OCI-LY3 (cell line): ENCODE data around the gene TRIO.

Experiments
- H2AFZ ChIP-seq: fragments of 200-600, 300-600 bp; shearing (Covaris generic); 2 replicates; pipeline ENCODE4 v1.6.0; 2014; ENCODE audit warnings: antibody characterized with exemption, low read depth, low read length
- H3K27ac ChIP-seq: fragments of 200-600, 300-600 bp; sonication (generic); 2 replicates; pipeline ENCODE4 v1.5.1; 2014; ENCODE audit warnings: mild to moderate bottlenecking, low read length, moderate library complexity, mixed read lengths
- H3K27me3 ChIP-seq: fragments of 200-600, 300-600 bp; sonication (generic); 2 replicates; pipeline ENCODE4 v1.6.1; 2014; ENCODE audit warnings: low read depth, low read length, mixed read lengths
- H3K36me3 ChIP-seq: fragments of 200-600, 300-600 bp; sonication (generic); replicated peaks from 2 replicates; pipeline ENCODE3; 2014; ENCODE audit warnings: low read depth, low read length, mixed read lengths
- H3K4me1 ChIP-seq: fragments of 300-600, 200-600 bp; sonication (generic); 2 replicates; pipeline ENCODE4 v1.6.1; 2014; ENCODE audit warnings: low read length, mixed read lengths
- H3K4me2 ChIP-seq: fragments of 200-600, 300-600 bp; sonication (generic); 2 replicates; pipeline ENCODE4 v1.6.1; 2014; ENCODE audit warnings: low read length, mixed read lengths
- H3K4me3 ChIP-seq: fragments of 300-600, 200-600 bp; sonication (generic); 2 replicates; pipeline ENCODE4 v1.5.1; 2014; ENCODE audit warnings: antibody characterized with exemption, mild to moderate bottlenecking, low read length, moderate library complexity
- H3K79me2 ChIP-seq: fragments of 300-600, 200-600 bp; shearing (Covaris generic); 2 replicates; pipeline ENCODE4 v1.6.1; 2014; ENCODE audit warnings: mild to moderate bottlenecking, low read length, mixed read lengths
- H3K9ac ChIP-seq: fragments of 300-600, 200-600 bp; shearing (Covaris generic); 2 replicates; pipeline ENCODE4 v1.6.0; 2014; ENCODE audit warnings: mild to moderate bottlenecking, low read length, moderate library complexity
- H3K9me3 ChIP-seq: fragments of 200-600, 300-600 bp; shearing (Covaris generic); 2 replicates; pipeline ENCODE4 v1.6.1; 2014; ENCODE audit warnings: low read length, mixed read lengths; ENCODE audit not compliant: insufficient read depth
- H4K20me1 ChIP-seq: fragments of 200-600, 300-600 bp; sonication (generic); 2 replicates; pipeline ENCODE4 v1.6.1; 2016; ENCODE audit warnings: low read length, mixed read lengths; ENCODE audit not compliant: insufficient read depth
- CTCF ChIP-seq: fragments of 200-600, 300-600 bp; sonication (generic); IDR thresholded peaks from 2 replicates; pipeline ENCODE4 v1.5.1; 2014; ENCODE audit warnings: antibody characterized with exemption, low read length, low read depth
- EZH2phosphoT487 ChIP-seq: fragments of 200-600 bp; shearing (Covaris generic); IDR thresholded peaks from 2 replicates; pipeline ENCODE4 v1.6.1; 2018; ENCODE audit warnings: antibody characterized with exemption, mixed run types, low read depth

TRIO gene

GRCh38 chr5:14118551-14119320, 24.4 kb upstream of the TRIO start:
- Histone ChIP-seq H3K9me3 (no peaks in the 10 kb centered on the region), H3K27me3 (no peaks in the 10 kb centered on the region), H2AFZ (no peak overlapping the region), H3K36me3 (no peaks in the 10 kb centered on the region), H3K4me3 (no peak overlapping the region), H3K4me1 (no peaks in the 10 kb centered on the region), H3K9ac (no peak overlapping the region), H3K79me2 (no peaks in the 10 kb centered on the region), H4K20me1 (no peaks in the 10 kb centered on the region), H3K4me2 (no peak overlapping the region), H3K27ac (no peak overlapping the region)
- TF ChIP-seq EZH2phosphoT487 = no peak
- no peak for TF ChIP-seq CTCF

GRCh38 chr5:14120176-14120575, 23.0 kb upstream of the TRIO start:
- H3K4me1 ChIP-seq = no peaks in the 10 kb centered on the region
- no peak overlapping the region for H2AFZ ChIP-seq
- H3K27ac ChIP-seq = no peak overlapping the region
- H3K9me3 ChIP-seq = no peaks in the 10 kb centered on the region
- H3K79me2 ChIP-seq = no peaks in the 10 kb centered on the region
- no peak for TF ChIP-seq EZH2phosphoT487
- TF ChIP-seq CTCF = no peak
- no peaks in the 10 kb centered on the region for H3K27me3 ChIP-seq
- H3K9ac ChIP-seq = no peak overlapping the region
- no peak overlapping the region for H3K4me2 ChIP-seq
- no peaks in the 10 kb centered on the region for H3K36me3 ChIP-seq
- no peak overlapping the region for H3K4me3 ChIP-seq
- no peaks in the 10 kb centered on the region for H4K20me1 ChIP-seq

GRCh38 chr5:14121552-14121951, 21.6 kb upstream of the TRIO start:
- Histone ChIP-seq H3K9ac (no peak overlapping the region), H3K9me3 (no peaks in the 10 kb centered on the region), H3K27me3 (no peaks in the 10 kb centered on the region), H4K20me1 (no peaks in the 10 kb centered on the region), H2AFZ (no peak overlapping the region), H3K4me1 (no peaks in the 10 kb centered on the region), H3K4me3 (no peak overlapping the region), H3K27ac (no peak overlapping the region), H3K4me2 (no peak overlapping the region), H3K79me2 (no peaks in the 10 kb centered on the region), H3K36me3 (no peaks in the 10 kb centered on the region)
- TF ChIP-seq CTCF (no peak), EZH2phosphoT487 (no peak)

DNA sequence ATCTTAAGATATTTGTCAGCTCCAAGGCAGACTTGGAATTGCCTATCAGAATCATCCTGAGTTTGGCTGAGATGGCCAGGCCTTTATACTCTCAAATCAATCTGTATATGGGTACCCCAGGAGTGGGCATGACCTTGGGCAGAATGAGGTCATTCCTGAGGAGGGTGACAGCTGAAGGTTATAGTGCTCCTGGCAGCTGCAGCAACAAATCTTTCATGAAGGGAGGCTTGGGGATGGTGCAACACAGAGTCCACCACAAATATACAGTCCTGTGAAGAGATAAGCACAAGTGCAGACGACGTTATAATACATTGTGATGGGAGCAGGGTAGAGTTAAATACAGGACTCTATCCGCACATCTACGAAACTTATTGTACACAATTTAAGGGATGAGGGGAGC, 21.1 kb upstream of the TRIO start:
- Histone ChIP-seq H2AFZ (no peak overlapping the region), H4K20me1 (no peaks in the 10 kb centered on the region), H3K27me3 (no peaks in the 10 kb centered on the region), H3K36me3 (no peaks in the 10 kb centered on the region), H3K79me2 (no peaks in the 10 kb centered on the region), H3K9me3 (no peaks in the 10 kb centered on the region), H3K4me1 (no peaks in the 10 kb centered on the region), H3K27ac (no peak overlapping the region), H3K4me3 (no peak overlapping the region), H3K9ac (no peak overlapping the region), H3K4me2 (no peak overlapping the region)
- TF ChIP-seq EZH2phosphoT487 (no peak), CTCF (no peak)
